ENCODE data around the gene IDI2.

IDI2 gene

DNA sequence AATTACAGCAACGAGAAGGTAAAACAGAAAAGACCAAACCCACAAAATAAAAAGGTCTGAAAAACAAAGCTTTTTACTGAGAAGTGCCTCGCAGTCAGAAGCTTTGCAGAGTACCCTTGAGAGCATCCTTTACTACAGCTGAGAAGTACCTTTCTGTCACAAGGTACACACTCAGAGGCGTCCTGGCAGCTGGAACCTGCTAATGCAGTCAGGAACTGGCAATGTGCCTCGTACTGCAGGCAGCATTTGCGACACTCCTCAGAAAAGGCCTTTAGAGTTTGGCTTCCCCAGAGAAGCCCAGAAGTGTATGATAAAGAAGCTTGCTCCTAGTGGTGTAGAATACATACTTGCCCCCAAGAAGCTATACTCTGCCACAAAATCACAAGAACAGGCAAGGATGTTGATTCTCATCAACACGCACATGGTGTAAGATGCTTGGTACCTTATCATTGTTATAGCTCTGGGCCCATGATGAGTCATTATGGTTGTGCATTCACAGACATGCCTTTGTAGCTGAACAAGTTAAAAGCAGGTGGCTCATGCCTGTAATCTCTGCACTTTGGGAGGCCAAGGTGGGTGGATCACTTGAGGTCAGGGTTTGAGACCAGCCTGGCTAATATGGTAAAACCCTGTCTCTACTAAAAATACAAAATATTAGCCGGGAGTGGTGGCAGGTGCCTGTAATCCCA is 39.4 kb downstream of the IDI2 start:
- H3K27ac ChIP-seq: no peak overlapping the region

DNA sequence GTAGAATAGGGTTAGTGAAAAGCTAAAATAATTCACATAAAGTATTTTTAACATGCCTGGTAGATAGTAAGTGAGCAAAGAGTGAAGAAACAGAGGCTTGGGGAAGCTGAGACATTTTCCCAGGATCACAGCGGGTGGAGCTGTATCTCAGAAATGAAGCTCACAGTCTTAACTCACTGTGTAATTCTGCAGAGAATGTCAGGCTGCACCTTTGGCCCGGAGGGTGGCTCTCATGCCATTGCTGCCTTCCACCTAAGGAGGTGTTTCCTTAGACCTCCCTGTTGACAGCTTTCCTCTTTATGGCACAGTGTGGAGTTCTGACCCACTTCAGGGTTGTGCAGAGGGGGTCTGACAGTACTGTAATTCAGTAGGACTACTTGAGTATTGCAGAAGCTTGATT is 40.3 kb downstream of the IDI2 start:
- Histone ChIP-seq H3K4me1 (peaks cover 0 to 28% (median 20%) of the 10 kb centered on the region in 4 donors), H3K4me3 (no peak overlapping the region), H3K36me3 (peaks cover 0 to 7% (median 0%) of the 10 kb centered on the region in 3 donors), H3K9me3 (peaks cover 0 to 5% (median 0%) of the 10 kb centered on the region in 3 donors), H3K27ac (no peak overlapping the region), H3K27me3 (no peaks in the 10 kb centered on the region)
- TF ChIP-seq, protein P1, sequence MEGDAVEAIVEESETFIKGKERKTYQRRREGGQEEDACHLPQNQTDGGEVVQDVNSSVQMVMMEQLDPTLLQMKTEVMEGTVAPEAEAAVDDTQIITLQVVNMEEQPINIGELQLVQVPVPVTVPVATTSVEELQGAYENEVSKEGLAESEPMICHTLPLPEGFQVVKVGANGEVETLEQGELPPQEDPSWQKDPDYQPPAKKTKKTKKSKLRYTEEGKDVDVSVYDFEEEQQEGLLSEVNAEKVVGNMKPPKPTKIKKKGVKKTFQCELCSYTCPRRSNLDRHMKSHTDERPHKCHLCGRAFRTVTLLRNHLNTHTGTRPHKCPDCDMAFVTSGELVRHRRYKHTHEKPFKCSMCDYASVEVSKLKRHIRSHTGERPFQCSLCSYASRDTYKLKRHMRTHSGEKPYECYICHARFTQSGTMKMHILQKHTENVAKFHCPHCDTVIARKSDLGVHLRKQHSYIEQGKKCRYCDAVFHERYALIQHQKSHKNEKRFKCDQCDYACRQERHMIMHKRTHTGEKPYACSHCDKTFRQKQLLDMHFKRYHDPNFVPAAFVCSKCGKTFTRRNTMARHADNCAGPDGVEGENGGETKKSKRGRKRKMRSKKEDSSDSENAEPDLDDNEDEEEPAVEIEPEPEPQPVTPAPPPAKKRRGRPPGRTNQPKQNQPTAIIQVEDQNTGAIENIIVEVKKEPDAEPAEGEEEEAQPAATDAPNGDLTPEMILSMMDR (IDR thresholded peaks at IDR 0.05): no peak
- DNase-seq: no peak
- intact Hi-C loops (cut with DNase I; ENCODE audit: low total_unique reads): no loop called here

More for the DNA sequence above, 39.4 kb downstream of the IDI2 start:
- Histone ChIP-seq H3K27me3 (no peaks in the 10 kb centered on the region), H3K9me3 (no peaks in the 10 kb centered on the region), H3K36me3 (peaks cover 0 to 7% (median 0%) of the 10 kb centered on the region in 3 donors), H3K4me3 (no peak overlapping the region), H3K4me1 (peaks cover 0 to 29% (median 21%) of the 10 kb centered on the region in 4 donors)
- no peak for DNase-seq
- TF ChIP-seq, protein P1 (IDR thresholded peaks at IDR 0.05): no peak
- intact Hi-C loops (cut with DNase I; ENCODE audit: low total_unique reads): no loop called here

DNA sequence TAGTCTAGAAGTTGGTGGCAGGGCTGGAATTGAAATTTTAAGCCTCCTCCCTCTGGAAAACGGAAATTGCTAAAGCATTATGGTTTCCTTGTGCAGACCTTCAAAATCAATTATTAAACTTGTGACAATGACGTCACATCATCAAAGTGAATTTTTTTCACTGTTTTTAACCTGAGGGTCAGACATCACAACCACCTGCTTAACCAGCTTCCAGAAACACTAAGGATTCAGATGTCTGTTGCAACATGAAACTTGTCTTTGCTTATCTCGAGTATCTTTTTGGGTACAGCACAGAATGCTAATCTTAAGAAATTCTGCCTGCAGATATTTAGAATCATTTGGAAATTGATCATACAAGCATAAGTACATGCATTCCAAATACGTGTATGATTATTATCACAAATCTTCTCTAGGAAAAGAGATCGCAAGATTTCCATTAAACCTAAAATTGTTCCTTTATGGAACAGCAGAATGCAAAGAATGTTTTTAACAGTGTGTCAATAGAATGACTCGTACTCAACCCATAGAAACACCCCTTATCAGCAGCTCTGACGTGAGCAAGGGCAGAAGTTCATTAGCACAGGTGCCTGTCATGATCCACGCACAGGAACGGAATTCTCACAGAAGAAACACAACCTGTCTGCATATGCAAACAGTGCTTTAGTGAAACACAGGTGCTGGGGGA is 41.5 kb downstream of the IDI2 start:
- peaks cover 0 to 7% (median 4%) of the 10 kb centered on the region in 3 donors for H3K36me3 ChIP-seq
- TF ChIP-seq, protein P1 (IDR thresholded peaks at IDR 0.05): no peak
- H3K9me3 ChIP-seq: peaks cover 0 to 15% (median 0%) of the 10 kb centered on the region in 3 donors
- peaks cover 0 to 16% (median 10%) of the 10 kb centered on the region in 4 donors for H3K4me1 ChIP-seq
- no peak for DNase-seq
- H3K4me3 ChIP-seq: no peak overlapping the region
- intact Hi-C loops (cut with DNase I; ENCODE audit: low total_unique reads): no loop called here
- H3K27me3 ChIP-seq: no peaks in the 10 kb centered on the region
- H3K27ac ChIP-seq: no peak overlapping the region

DNA sequence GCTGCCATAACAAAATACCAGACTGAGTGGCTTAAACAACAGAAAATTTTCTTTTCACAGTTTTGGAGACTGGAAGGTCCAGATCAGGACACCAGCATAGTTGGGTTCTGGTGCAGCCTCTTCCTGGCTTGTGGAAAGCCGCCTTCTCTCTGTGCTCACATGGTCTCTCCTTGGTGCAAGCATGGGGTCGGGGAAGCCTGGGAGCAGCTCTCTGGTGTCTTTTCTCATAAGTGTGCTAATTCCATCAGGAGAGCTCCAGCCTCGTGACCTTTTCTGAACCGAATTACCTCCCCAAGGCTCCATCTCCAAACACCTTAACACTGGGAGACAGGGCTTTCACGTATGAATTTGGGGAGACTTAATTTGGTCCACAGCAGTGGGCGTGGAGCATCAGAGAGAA is 42.3 kb downstream of the IDI2 start:
- no peaks in the 10 kb centered on the region for H3K27me3 ChIP-seq
- H3K36me3 ChIP-seq: peaks cover 0 to 7% (median 4%) of the 10 kb centered on the region in 3 donors
- TF ChIP-seq, protein P1 (IDR thresholded peaks at IDR 0.05): no peak
- DNase-seq: no peak
- intact Hi-C loops (cut with DNase I; ENCODE audit: low total_unique reads): no loop called here
- no peak overlapping the region for H3K27ac ChIP-seq
- no peak overlapping the region for H3K4me3 ChIP-seq
- H3K9me3 ChIP-seq: peaks cover 0 to 22% (median 6%) of the 10 kb centered on the region in 3 donors
- H3K4me1 ChIP-seq: peaks cover 0 to 13% (median 8%) of the 10 kb centered on the region in 4 donors

DNA sequence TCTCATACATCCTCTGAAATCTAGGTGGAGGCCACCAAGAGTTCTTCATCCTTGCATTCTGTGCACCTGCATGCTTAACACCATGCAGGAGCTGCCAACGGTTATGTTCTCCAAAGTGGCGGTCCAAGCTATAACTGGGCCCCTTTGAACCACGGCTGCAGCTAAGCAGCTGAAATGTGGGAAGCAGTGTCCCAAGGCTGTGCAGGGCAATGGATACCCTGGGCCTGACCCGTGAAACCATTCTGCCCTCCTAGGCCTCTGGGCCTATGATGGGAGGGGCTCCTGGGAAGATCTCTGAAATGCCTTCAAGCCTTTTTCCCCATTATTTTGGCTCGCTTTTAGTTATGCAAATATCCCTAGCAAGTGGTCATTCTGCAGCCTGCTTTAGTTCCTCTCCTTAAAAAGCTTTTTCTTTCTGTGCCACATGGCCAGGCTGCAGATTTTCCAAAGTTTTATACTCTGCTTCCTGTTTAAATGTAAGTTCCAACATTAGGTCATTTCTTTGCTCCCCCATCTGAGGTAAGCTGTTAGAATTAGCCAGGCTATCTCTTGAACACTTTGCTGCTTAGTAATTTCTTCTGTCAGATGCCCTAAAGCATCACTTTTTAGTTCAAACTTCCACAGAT is 45.1 kb downstream of the IDI2 start:
- H3K9me3 ChIP-seq: peaks cover 0 to 25% (median 6%) of the 10 kb centered on the region in 3 donors
- no peaks in the 10 kb centered on the region for H3K27me3 ChIP-seq
- H3K4me3 ChIP-seq: no peak overlapping the region
- no peak for DNase-seq
- no peak overlapping the region for H3K27ac ChIP-seq
- TF ChIP-seq, protein P1 (IDR thresholded peaks at IDR 0.05): no peak
- H3K36me3 ChIP-seq: peaks cover 0 to 10% (median 4%) of the 10 kb centered on the region in 3 donors
- no peaks in the 10 kb centered on the region for H3K4me1 ChIP-seq
- intact Hi-C loops (cut with DNase I; ENCODE audit: low total_unique reads): no loop called here
